GM21360 (cell line): Measurements from ENCODE around the gene TMEM95.
"Not testable (repeated sequence)": the region's sequence is repeated elsewhere in the genome, so short reads cannot be mapped to it uniquely, and the experiment has no call there.

ENCODE experiments used
- ATAC-seq: cut with Tn5 transposase; IDR thresholded peaks from one replicate; pipeline ENCODE4 v1.9.1; 2021; ENCODE audit warnings: mild to moderate bottlenecking, moderate library complexity; ENCODE audit not compliant: unreplicated experiment

TMEM95 gene

GRCh38 chr17:7346761-7347614 lies 8.0 kb upstream of the TMEM95 start:
- ATAC-seq = no peak

GRCh38 chr17:7347630-7348477 lies 7.1 kb upstream of the TMEM95 start:
- ATAC-seq = no peak

DNA sequence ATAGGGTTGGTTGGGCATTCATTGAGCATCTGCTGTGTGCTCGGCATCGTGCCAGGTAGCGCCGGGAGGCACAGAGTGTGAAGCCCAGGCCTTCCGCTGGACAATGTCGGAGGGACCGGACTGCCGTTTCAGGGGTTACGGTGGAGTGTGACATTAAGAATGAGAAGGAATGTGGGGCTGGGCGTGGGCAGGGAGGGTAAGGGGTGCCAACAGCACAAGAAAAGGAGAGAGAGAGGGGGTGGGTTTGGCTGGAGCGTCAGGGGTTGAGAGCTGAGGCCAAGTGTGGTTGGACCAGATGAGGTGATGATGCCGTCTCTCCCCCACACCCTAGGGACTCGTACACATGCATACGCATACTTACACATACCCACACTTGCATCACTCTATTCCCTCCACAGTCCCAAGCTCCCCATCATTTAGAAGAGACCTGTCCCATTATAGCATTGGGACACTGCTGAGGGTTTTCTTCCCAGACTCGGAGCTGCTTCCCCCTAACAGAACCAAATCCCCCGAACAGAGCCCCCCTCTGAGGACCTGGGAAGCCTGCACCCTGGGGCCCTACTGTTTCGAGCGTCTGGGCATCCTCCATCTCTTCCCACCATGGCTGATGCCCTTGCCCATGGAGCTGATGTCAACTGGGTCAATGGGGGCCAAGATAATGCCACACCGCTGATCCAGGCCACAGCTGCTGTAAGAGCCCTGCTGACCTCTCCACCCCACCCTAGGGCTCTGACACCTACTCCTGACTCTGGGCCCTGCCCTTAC lies 6.3 kb upstream of the TMEM95 start:
- no peak for ATAC-seq

DNA sequence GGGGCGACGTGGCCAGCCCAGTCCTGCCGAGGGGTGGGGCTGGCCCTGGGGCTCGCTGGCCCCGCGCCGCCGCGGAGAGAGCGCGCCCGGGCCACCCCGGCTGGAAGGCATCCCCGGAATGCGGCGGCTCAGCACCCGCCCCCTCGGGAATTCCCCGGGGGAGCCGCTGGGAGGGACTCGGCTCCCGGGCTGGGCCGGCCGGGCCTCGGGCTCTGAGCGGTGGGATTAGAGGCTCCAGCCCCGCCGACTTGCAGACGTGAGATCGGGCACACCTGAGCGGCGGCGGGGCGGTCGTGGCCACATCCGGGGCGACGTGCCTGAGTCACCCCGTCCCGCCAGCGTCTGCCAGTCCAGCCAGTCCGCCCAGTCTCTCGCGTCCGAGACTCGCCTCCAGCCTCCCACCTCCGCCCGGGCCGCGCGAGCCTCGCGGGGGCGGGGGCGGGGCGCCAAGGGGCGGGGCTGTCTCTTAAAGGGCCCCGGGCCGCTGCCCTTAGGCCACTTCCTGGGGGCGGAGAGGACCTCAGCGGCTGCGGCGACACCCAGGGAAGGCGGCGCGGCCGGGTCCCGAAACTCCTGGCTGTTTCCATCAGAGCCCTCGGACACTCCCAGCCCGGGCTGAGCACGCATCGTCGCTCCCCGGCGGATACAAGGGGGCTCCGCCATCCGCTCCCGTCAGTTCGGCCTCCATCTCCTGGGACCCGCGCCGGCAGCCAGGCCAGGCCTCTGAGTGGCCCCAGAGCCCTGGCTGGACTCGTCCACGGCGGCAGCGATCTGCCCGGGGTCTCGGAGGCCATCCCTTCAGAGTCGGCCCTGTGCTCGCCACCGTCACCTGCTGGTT lies 3.1 kb upstream of the TMEM95 start, which contains the start of gene KCTD11:
Gene KCTD11, plus strand, starts transcription at position 498 of the 838 bp plus-strand sequence.
- peak; percentile 51 for ATAC-seq

- no peak for ATAC-seq
Measured at GRCh38 chr17:7352503-7352889, 2.5 kb upstream of the TMEM95 start.

- no peak for ATAC-seq
Measured at GRCh38 chr17:7352910-7353635, 1.9 kb upstream of the TMEM95 start.

- no peak for ATAC-seq
Measured at GRCh38 chr17:7354262-7354843, 603 bp upstream of the TMEM95 start.

- no peak for ATAC-seq
Measured at GRCh38 chr17:7355573-7355972, 617 bp downstream of the TMEM95 start.

DNA sequence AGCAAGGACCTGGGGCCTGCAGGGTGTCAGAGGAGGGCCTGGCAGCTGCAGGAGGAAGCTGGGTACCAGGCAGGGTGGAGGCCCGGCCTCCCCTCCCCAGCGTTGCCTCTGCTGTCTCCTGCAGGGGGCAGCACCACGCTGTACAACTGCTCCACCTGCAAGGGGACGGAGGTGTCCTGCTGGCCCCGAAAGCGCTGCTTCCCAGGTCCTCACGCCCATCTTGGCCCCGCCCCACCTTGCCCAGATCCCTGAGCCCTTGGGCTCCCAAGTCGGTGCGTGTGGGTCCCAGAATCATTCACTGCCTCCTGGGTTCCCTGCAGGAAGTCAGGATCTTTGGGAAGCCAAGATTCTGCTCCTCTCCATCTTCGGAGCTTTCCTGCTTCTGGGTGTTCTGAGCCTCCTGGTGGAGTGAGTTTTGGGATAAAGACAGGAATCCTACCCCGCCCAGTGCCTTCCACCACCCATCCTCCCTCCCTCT lies 1.2 kb downstream of the TMEM95 start:
- ATAC-seq = no peak

GRCh38 chr17:7356756-7357155 lies 1.8 kb downstream of the TMEM95 start:
- no peak for ATAC-seq

- no peak for ATAC-seq
Measured at GRCh38 chr17:7357381-7357780, 2.4 kb downstream of the TMEM95 start.

GRCh38 chr17:7361906-7362305 lies 7.0 kb downstream of the TMEM95 start:
- ATAC-seq = no peak

- ATAC-seq = no peak
Measured at GRCh38 chr17:7363311-7363710, 8.4 kb downstream of the TMEM95 start.

DNA sequence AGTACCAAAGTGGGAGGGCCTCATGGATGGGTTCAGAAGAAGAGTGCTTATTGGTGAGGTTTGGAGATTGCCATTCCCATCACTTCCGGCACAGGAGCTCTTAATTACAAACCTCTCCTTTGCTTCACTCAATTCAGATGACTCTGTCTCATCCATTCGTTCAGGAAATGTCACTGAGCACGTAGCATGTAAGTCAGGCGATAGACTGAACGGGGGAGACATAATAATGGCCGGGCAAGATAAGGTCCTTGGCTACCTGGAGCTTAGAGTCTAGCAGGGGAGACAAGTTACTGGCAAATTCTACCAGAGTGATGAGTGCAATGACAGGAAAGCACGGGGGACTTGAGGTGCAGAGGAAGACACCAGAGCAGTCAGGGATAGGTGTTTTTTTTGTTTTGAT lies 11.0 kb downstream of the TMEM95 start:
- ATAC-seq = not testable (repeated sequence)

DNA sequence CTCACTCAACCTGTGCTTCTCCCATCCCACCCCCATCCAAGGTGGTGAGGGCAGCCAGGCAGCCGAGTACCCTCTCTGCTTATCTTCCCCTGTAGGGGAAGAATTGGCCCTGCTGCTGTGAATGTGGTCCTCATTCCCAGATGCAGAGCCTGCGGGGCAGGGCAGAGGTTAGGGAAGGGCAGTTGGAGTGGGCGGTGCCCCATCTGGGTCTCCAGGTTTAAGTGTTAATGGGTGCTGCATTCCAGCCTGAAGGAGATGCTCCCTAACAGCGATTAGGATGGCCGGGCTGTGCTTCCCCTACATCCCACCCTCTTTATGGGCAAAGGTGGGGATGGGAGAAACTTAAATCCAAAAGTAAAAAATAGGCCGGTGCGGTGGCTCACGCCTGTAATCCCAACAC lies 12.1 kb downstream of the TMEM95 start:
- no peak for ATAC-seq

DNA sequence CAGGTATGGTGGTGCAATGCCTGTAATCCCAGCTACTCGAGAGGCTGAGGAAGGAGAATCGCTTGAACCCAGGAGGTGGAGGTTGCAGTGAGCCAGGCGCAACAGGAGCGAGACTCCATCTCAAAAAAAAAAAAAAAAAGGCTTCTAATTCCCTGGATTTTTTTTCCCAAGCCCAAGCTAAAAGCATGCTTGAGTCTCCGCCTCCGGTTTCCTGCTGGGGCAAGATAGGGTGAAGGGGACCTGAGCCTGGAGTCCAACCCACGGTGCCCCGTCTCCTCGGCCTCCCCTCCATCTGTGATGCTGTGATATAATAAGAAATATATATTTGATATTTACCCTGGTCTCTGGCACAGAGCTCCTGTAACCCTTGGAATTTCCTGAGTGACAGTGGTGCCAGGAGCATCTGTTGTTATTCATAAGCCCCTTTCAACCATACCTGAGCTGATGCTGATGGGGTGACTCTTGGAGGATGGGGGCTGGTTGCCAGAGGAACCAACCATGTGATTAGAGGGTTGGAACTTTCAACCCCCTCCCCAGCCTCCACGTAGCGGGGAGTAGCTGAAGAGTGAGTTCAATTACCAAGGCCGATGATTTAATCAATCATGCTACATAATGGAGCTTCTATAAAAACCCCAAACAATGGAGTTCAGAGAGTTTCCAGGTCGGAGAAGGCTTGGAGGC lies 13.1 kb downstream of the TMEM95 start:
- no peak for ATAC-seq

DNA sequence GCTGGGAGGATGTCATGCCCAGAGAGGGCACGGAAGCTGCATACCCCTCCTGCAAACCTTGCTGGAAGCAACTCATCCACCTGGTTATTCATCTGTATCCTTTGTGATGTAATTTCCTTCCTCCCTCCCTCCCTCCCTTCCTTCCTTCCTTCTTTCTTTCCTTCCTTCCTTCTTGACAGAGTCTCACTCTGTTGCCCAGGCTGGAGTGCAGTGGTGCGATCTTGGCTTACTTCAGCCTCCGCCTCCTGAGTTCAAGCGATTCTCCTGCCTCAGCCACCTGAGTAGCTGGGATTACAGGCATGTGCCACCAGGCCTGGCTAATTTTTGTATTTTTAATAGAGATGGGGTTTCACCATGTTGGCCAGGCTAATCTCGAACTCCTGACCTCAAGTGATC lies 13.6 kb downstream of the TMEM95 start:
- not testable (repeated sequence) for ATAC-seq

- ATAC-seq = no peak
Measured at GRCh38 chr17:7369825-7370224, 14.9 kb downstream of the TMEM95 start.

GRCh38 chr17:7370853-7371252 lies 15.9 kb downstream of the TMEM95 start:
- ATAC-seq = no peak
